PC-9 (cell line): ENCODE measurements around the gene MYO7B. TPM values are rescaled to one million over a fixed set of nuclear protein-coding genes. Genes with fewer than 3 reads are reported as not detected.
A peak's percentile ranks its signal among the peaks of the same experiment; 100 is the strongest.

ENCODE experiments used
- BruUV-seq: library from RNA; stranded (reverse); fragments of 400-500 nt; replicated peaks from 2 replicates; lab custom pipeline; 2021; lab: Mats Ljungman, UMichigan
- CTCF ChIA-PET: fragments of 300-600 bp; sonication (Branson Sonifier 250); formaldehyde crosslinking; loops from one replicate; lab custom pipeline; 2022; ENCODE audit warnings: antibody characterized with exemption; lab: Charles Lee
- POLR2A ChIA-PET: fragments of 300-600 bp; sonication (Branson Sonifier 250); formaldehyde crosslinking; loops from one replicate; lab custom pipeline; 2022; ENCODE audit warnings: antibody characterized with exemption; ENCODE audit not compliant: unreplicated experiment; lab: Charles Lee
- DNase-seq, 2 experiments: peaks; one replicate each; pipeline versions ENCODE4 v3.0.0 to v3.0.0-alpha.2; 2015 to 2022; ENCODE audit warnings: mixed read lengths in 1 of 2
- H2AFZ ChIP-seq: fragments of 200-600 bp; sonication (generic); 2 replicates; pipeline ENCODE4 v1.8.1; 2017; ENCODE audit warnings: antibody characterized with exemption
- H3F3A ChIP-seq: fragments of 200-600 bp; sonication (generic); 2 replicates; pipeline ENCODE4 v1.8.1; 2017; ENCODE audit warnings: antibody characterized with exemption, mild to moderate bottlenecking, low read depth; ENCODE audit not compliant: insufficient read depth
- H3K27ac ChIP-seq: fragments of 200-600 bp; sonication (generic); 2 replicates; pipeline ENCODE4 v1.6.1; 2016; ENCODE audit warnings: mixed run types
- H3K27me3 ChIP-seq: fragments of 200-600 bp; sonication (generic); 2 replicates; pipeline ENCODE4 v1.6.1; 2016; ENCODE audit warnings: low read depth, mixed run types; ENCODE audit not compliant: insufficient read depth
- H3K36me3 ChIP-seq: fragments of 200-600 bp; sonication (generic); 2 replicates; pipeline ENCODE4 v1.6.1; 2016; ENCODE audit warnings: low read depth, mixed run types
- H3K4me1 ChIP-seq: fragments of 200-600 bp; sonication (generic); replicated peaks from 2 replicates; pipeline ENCODE4 v1.6.1; 2016; ENCODE audit warnings: mixed run types; ENCODE audit not compliant: insufficient read depth
- H3K4me2 ChIP-seq: fragments of 200-600 bp; sonication (generic); 2 replicates; pipeline ENCODE4 v1.6.1; 2017; ENCODE audit warnings: mixed run types
- H3K4me3 ChIP-seq: fragments of 200-600 bp; sonication (generic); 2 replicates; pipeline ENCODE4 v1.6.1; 2016; ENCODE audit warnings: mixed run types
- H3K79me2 ChIP-seq: fragments of 200-600 bp; sonication (generic); 2 replicates; pipeline ENCODE4 v1.6.1; 2017; ENCODE audit warnings: low read depth, mixed run types
- H3K9me2 ChIP-seq: fragments of 200-600 bp; sonication (generic); 2 replicates; pipeline ENCODE4 v1.8.1; 2017; ENCODE audit warnings: mild to moderate bottlenecking; ENCODE audit not compliant: insufficient read depth
- H3K9me3 ChIP-seq: fragments of 200-600 bp; sonication (generic); 2 replicates; pipeline ENCODE4 v1.8.1; 2016; ENCODE audit warnings: low read depth; ENCODE audit not compliant: insufficient read depth
- H4K20me1 ChIP-seq: fragments of 200-600 bp; sonication (generic); 2 replicates; pipeline ENCODE4 v1.8.1; 2017; ENCODE audit not compliant: insufficient read depth
- CTCF ChIP-seq: fragments of 200-600 bp; sonication (generic); conservative IDR thresholded peaks from 2 replicates; pipeline ENCODE4 v1.6.1; 2017; ENCODE audit warnings: mixed run types, antibody characterized with exemption, mild to moderate bottlenecking, moderate library complexity
- EZH2 ChIP-seq: fragments of 200-600 bp; sonication (generic); IDR thresholded peaks from 2 replicates; pipeline ENCODE4 v1.8.0; 2017; ENCODE audit warnings: antibody characterized with exemption, low read depth
- intact Hi-C: fragments of 100-400 bp; cut with micrococcal nuclease; formaldehyde crosslinking; loops from one replicate; pipeline ENCODE4 v1.10.0; 2022; ENCODE audit not compliant: unreplicated experiment
- total RNA-seq: library from RNA; stranded (reverse); gene quantifications from 2 replicates; pipeline ENCODE4 v1.2.3, GENCODE V29; 2021

The MYO7B gene
- total RNA-seq, 1 experiment from 2014 or later = not detected

GRCh38 chr2:127559454-127559853 lies 24.0 kb downstream of the MYO7B start:
- H4K20me1 ChIP-seq = no peaks in the 10 kb centered on the region

GRCh38 chr2:127560201-127560930 lies 24.9 kb downstream of the MYO7B start:
- H3K4me3 ChIP-seq = no peak overlapping the region
- no peak overlapping the region for H2AFZ ChIP-seq
- TF ChIP-seq CTCF = no peak
- no peak for TF ChIP-seq EZH2
- no peaks in the 10 kb centered on the region for H3K9me2 ChIP-seq
- CTCF ChIA-PET = no interaction called here
- H3K27me3 ChIP-seq = peaks cover 66% of the 10 kb centered on the region
- no TSS peak for BruUV-seq
- H3K36me3 ChIP-seq = no peaks in the 10 kb centered on the region
- no peaks in the 10 kb centered on the region for H4K20me1 ChIP-seq
- peak in 1 of 2 experiments; percentile 28 for DNase-seq
- no peaks in the 10 kb centered on the region for H3F3A ChIP-seq
- intact Hi-C loops = no loop called here
- no peak overlapping the region for H3K4me2 ChIP-seq
- H3K79me2 ChIP-seq = no peaks in the 10 kb centered on the region
- POLR2A ChIA-PET = interaction anchor here (0.9 kb wide), 1 partner anchor 393 kb away, joined by 8 read pairs; no protein-coding TSS in a partner anchor
- no peak overlapping the region for H3K27ac ChIP-seq
- H3K9me3 ChIP-seq = no peaks in the 10 kb centered on the region; the same call in 1 of the 2 replicates
- no peaks in the 10 kb centered on the region for H3K4me1 ChIP-seq

More at GRCh38 chr2:127559454-127559853, 24.0 kb downstream of the MYO7B start:
- no peaks in the 10 kb centered on the region for H3K79me2 ChIP-seq
- H3F3A ChIP-seq = no peaks in the 10 kb centered on the region
- no peak overlapping the region for H2AFZ ChIP-seq
- H3K9me2 ChIP-seq = no peaks in the 10 kb centered on the region
- H3K9me3 ChIP-seq = no peaks in the 10 kb centered on the region; the same call in 1 of the 2 replicates
- ChIA-PET CTCF (no interaction called here), POLR2A (no interaction called here)
- peaks cover 75% of the 10 kb centered on the region for H3K27me3 ChIP-seq
- DNase-seq = peak in 1 of 2 experiments; percentile 5
- no peak for TF ChIP-seq EZH2
- TF ChIP-seq CTCF = no peak
- H3K4me3 ChIP-seq = no peak overlapping the region
- H3K27ac ChIP-seq = no peak overlapping the region
- intact Hi-C loops = no loop called here
- H3K36me3 ChIP-seq = no peaks in the 10 kb centered on the region
- H3K4me2 ChIP-seq = no peak overlapping the region
- H3K4me1 ChIP-seq = no peaks in the 10 kb centered on the region
- BruUV-seq = no TSS peak

GRCh38 chr2:127560931-127561280 lies 25.4 kb downstream of the MYO7B start:
- POLR2A ChIA-PET = no interaction called here
- no peaks in the 10 kb centered on the region for H3F3A ChIP-seq
- H3K36me3 ChIP-seq = no peaks in the 10 kb centered on the region
- CTCF ChIA-PET = no interaction called here
- peaks cover 60% of the 10 kb centered on the region for H3K27me3 ChIP-seq
- no peaks in the 10 kb centered on the region for H3K4me1 ChIP-seq
- intact Hi-C loops = no loop called here
- no peaks in the 10 kb centered on the region for H3K79me2 ChIP-seq
- H2AFZ ChIP-seq = no peak overlapping the region
- H3K4me3 ChIP-seq = no peak overlapping the region
- TF ChIP-seq EZH2 (no peak), CTCF (no peak)
- H4K20me1 ChIP-seq = no peaks in the 10 kb centered on the region
- no peak overlapping the region for H3K4me2 ChIP-seq
- no TSS peak for BruUV-seq
- H3K9me3 ChIP-seq = no peaks in the 10 kb centered on the region; the same call in 1 of the 2 replicates
- no peak overlapping the region for H3K27ac ChIP-seq
- peak in 1 of 2 experiments; percentile 27 for DNase-seq
- no peaks in the 10 kb centered on the region for H3K9me2 ChIP-seq
